HG03442 (cell line): ENCODE results near the gene DUS1L.
"Not testable (repeated sequence)": the region's sequence is repeated elsewhere in the genome, so short reads cannot be mapped to it uniquely, and the experiment has no call there.

Experiments
- ATAC-seq: cut with Tn5 transposase; IDR thresholded peaks from one replicate; pipeline ENCODE4 v1.9.1; 2021; ENCODE audit warnings: mild to moderate bottlenecking, moderate library complexity; ENCODE audit not compliant: unreplicated experiment

DUS1L gene

GRCh38 chr17:82045936-82046484 is 19.6 kb downstream of the DUS1L start:
- ATAC-seq: no peak

- ATAC-seq: no peak
Observed at GRCh38 chr17:82043507-82043906, 22.1 kb downstream of the DUS1L start.

- ATAC-seq: no peak
Observed at GRCh38 chr17:82042649-82043048, 23.0 kb downstream of the DUS1L start.

GRCh38 chr17:82041144-82041814 is 24.3 kb downstream of the DUS1L start:
- ATAC-seq: no peak

- no peak for ATAC-seq
Observed at GRCh38 chr17:82039695-82040299, 25.8 kb downstream of the DUS1L start.

- ATAC-seq: not testable (repeated sequence)
Observed at GRCh38 chr17:82038796-82039409, 26.7 kb downstream of the DUS1L start.

- no peak for ATAC-seq
Observed at GRCh38 chr17:82037889-82038195, 27.8 kb downstream of the DUS1L start.

- peak; percentile 86 for ATAC-seq
Observed at GRCh38 chr17:82037092-82037888, 28.3 kb downstream of the DUS1L start, which contains the start of gene DCXR. TSS of gene DCXR (minus strand) at chr17:82037697. CDS start at chr17:82037682, 15 bp downstream.

- ATAC-seq: no peak
Observed at GRCh38 chr17:82036634-82037091, 28.9 kb downstream of the DUS1L start.

- ATAC-seq: no peak
Observed at GRCh38 chr17:82035956-82036633, 29.5 kb downstream of the DUS1L start.

- no peak for ATAC-seq
Observed at GRCh38 chr17:82035488-82035887, 30.1 kb downstream of the DUS1L start.

- no peak for ATAC-seq
Observed at GRCh38 chr17:82034371-82035011, 31.1 kb downstream of the DUS1L start.

GRCh38 chr17:82033359-82034085 is 32.1 kb downstream of the DUS1L start:
- ATAC-seq: no peak

GRCh38 chr17:82031885-82032627 is 33.5 kb downstream of the DUS1L start:
- ATAC-seq: no peak

GRCh38 chr17:82031303-82031884 is 34.2 kb downstream of the DUS1L start, which contains the start of gene RAC3:
TSS of gene RAC3 (plus strand) at chr17:82031678. CDS start at chr17:82031762, 84 bp downstream.
- peak; percentile 4 for ATAC-seq

- ATAC-seq: peak; percentile 39
Observed at GRCh38 chr17:82030470-82031302, 34.9 kb downstream of the DUS1L start.

- no peak for ATAC-seq
Observed at GRCh38 chr17:82029990-82030469, 35.6 kb downstream of the DUS1L start.
